Measurements from ENCODE around the gene NPW. TPM values are rescaled to one million over a fixed set of nuclear protein-coding genes. Genes with fewer than 3 reads are reported as not detected.

Gene NPW
- polyA plus RNA-seq, 1 donor (not counting 4 experiments of a cell fraction or from before 2014, with no cell fraction given), result not detected

GRCh38 chr16:1992704-1993317 lies 26.8 kb upstream of the NPW start:
- dilution Hi-C loops (cut with MboI; ENCODE audit: extremely low pct_ligation_motif_present, low sequenced_read_pairs), result no loop called here
- no peak for TF ChIP-seq CTCF (optimal IDR thresholded peaks at IDR 0.05 in 1 of 3, IDR thresholded peaks at IDR 0.05 in 1 of 3, conservative IDR thresholded peaks at IDR 0.05 in 1 of 3; ENCODE audit: extremely low read depth in 1 of 3, insufficient read depth in 2 of 3, low read length in 3 of 3)
- no peak for TF ChIP-seq EZH2 (IDR thresholded peaks at IDR 0.05; ENCODE audit: low read length)
- H2AFZ ChIP-seq (ENCODE audit: control insufficient read depth, low read length), result no peak overlapping the region
- H3K4me3 ChIP-seq (ENCODE audit: control insufficient read depth in 2 of 3, extremely low read depth in 1 of 3, insufficient read depth in 2 of 3, low read depth in 1 of 3, low read length in 3 of 3), result no peak overlapping the region
- no peak overlapping the region for H3K27ac ChIP-seq (ENCODE audit: control insufficient read depth, insufficient read depth, low read length)
- H3K9me1 ChIP-seq (ENCODE audit: control insufficient read depth, extremely low read depth, insufficient read depth, low read length), result no peaks in the 10 kb centered on the region
- H3K79me2 ChIP-seq (ENCODE audit: control insufficient read depth, insufficient read depth, low read length), result no peaks in the 10 kb centered on the region
- peaks cover 25% of the 10 kb centered on the region for H3K4me1 ChIP-seq (ENCODE audit: control insufficient read depth, extremely low read depth, insufficient read depth, low read length)
- peaks cover 3% of the 10 kb centered on the region for H4K20me1 ChIP-seq (ENCODE audit: control insufficient read depth, extremely low read depth, insufficient read depth, low read length)
- DNase-seq (ENCODE audit: low read depth, low spot score) (no peak), FAIRE-seq (no peak)
- H3K36me3 ChIP-seq (ENCODE audit: control insufficient read depth in 2 of 2, extremely low read depth in 1 of 2, insufficient read depth in 2 of 2, low read length in 2 of 2), result peaks cover 7 to 13% of the 10 kb centered on the region in 2 experiments
- H3K27me3 ChIP-seq (ENCODE audit: control insufficient read depth, extremely low read depth, insufficient read depth, low read length), result peaks cover 30% of the 10 kb centered on the region
- H3K4me2 ChIP-seq (ENCODE audit: control insufficient read depth, extremely low read depth, insufficient read depth, low read depth, low read length), result no peak overlapping the region
- no peaks in the 10 kb centered on the region for H3K9me3 ChIP-seq (ENCODE audit: control insufficient read depth, low read depth, low read length)
- no peak overlapping the region for H3K9ac ChIP-seq (ENCODE audit: control insufficient read depth, extremely low read depth, insufficient read depth, low read length)

- TF ChIP-seq EZH2 (IDR thresholded peaks at IDR 0.05; ENCODE audit: low read length), result no peak
- TF ChIP-seq CTCF (optimal IDR thresholded peaks at IDR 0.05 in 1 of 3, IDR thresholded peaks at IDR 0.05 in 1 of 3, conservative IDR thresholded peaks at IDR 0.05 in 1 of 3; ENCODE audit: extremely low read depth in 1 of 3, insufficient read depth in 2 of 3, low read length in 3 of 3), result no peak
- no peak overlapping the region for H3K9ac ChIP-seq (ENCODE audit: control insufficient read depth, extremely low read depth, insufficient read depth, low read length)
- peaks cover 26% of the 10 kb centered on the region for H3K27me3 ChIP-seq (ENCODE audit: control insufficient read depth, extremely low read depth, insufficient read depth, low read length)
- H3K4me2 ChIP-seq (ENCODE audit: control insufficient read depth, extremely low read depth, insufficient read depth, low read depth, low read length), result no peak overlapping the region
- H2AFZ ChIP-seq (ENCODE audit: control insufficient read depth, low read length), result no peak overlapping the region
- H3K9me3 ChIP-seq (ENCODE audit: control insufficient read depth, low read depth, low read length), result no peaks in the 10 kb centered on the region
- H3K4me3 ChIP-seq (ENCODE audit: control insufficient read depth in 2 of 3, extremely low read depth in 1 of 3, insufficient read depth in 2 of 3, low read depth in 1 of 3, low read length in 3 of 3), result no peak overlapping the region
- H4K20me1 ChIP-seq (ENCODE audit: control insufficient read depth, extremely low read depth, insufficient read depth, low read length), result peaks cover 3% of the 10 kb centered on the region
- peaks cover 25% of the 10 kb centered on the region for H3K4me1 ChIP-seq (ENCODE audit: control insufficient read depth, extremely low read depth, insufficient read depth, low read length)
- H3K27ac ChIP-seq (ENCODE audit: control insufficient read depth, insufficient read depth, low read length), result no peak overlapping the region
- peaks cover 13 to 20% of the 10 kb centered on the region in 2 experiments for H3K36me3 ChIP-seq (ENCODE audit: control insufficient read depth in 2 of 2, extremely low read depth in 1 of 2, insufficient read depth in 2 of 2, low read length in 2 of 2)
- DNase-seq (ENCODE audit: low read depth, low spot score), result no peak
- dilution Hi-C loops (cut with MboI; ENCODE audit: extremely low pct_ligation_motif_present, low sequenced_read_pairs), result no loop called here
- H3K79me2 ChIP-seq (ENCODE audit: control insufficient read depth, insufficient read depth, low read length), result no peaks in the 10 kb centered on the region
- H3K9me1 ChIP-seq (ENCODE audit: control insufficient read depth, extremely low read depth, insufficient read depth, low read length), result no peaks in the 10 kb centered on the region
- peak; percentile 34 for FAIRE-seq
These were observed 25.9 kb upstream of the NPW start for GRCh38 chr16:1993731-1994131.

Data from keratinocyte (primary cell).